Left cardiac atrium (tissue), 4 donors: ENCODE data around the gene LGALS12. TPM values are rescaled to one million over a fixed set of nuclear protein-coding genes. Genes with fewer than 3 reads are reported as not detected.
"Not testable (repeated sequence)": the region's sequence is repeated elsewhere in the genome, so short reads cannot be mapped to it uniquely, and the experiment has no call there.

Experiments used
- ATAC-seq, 2 donors: fragments of 200-7000 bp; cut with Tn5 transposase; one replicate each; pipeline ENCODE4 v1.9.1; 2020; ENCODE audit warnings: mild to moderate bottlenecking in 2 of 2, moderate library complexity in 2 of 2
- DNase-seq: peaks from one replicate; pipeline ENCODE4 v3.0.0-alpha.2; 2020
- intact Hi-C, 2 donors: fragments of 100-400 bp; cut with DNase I; formaldehyde crosslinking; loops; one replicate each; pipeline versions ENCODE4 v1.14.1 to v1.15.1; 2022 to 2023
- total RNA-seq, 2 donors: library from RNA; stranded (reverse); fragmentation: NEBNext Ultra II Directional; extraction: Animal tissue kit (Norgen Biotek cat#: 25700); gene quantifications; one replicate each; pipeline ENCODE4 v1.2.1, GENCODE V29; 2021
- donor health status: DM: no; HTN: yes; CAD: no.
- donor health status: DM: no; HTN: yes; CAD: no; lungs with severe emphysema.
- donor health status: DM: yes; HTN: yes; CAD: no.
- donor health status: Dilated cardiomyopathy.

The LGALS12 gene
- total RNA-seq, 2 donors from 2014 or later, result 22.0 to 32.1 TPM

DNA sequence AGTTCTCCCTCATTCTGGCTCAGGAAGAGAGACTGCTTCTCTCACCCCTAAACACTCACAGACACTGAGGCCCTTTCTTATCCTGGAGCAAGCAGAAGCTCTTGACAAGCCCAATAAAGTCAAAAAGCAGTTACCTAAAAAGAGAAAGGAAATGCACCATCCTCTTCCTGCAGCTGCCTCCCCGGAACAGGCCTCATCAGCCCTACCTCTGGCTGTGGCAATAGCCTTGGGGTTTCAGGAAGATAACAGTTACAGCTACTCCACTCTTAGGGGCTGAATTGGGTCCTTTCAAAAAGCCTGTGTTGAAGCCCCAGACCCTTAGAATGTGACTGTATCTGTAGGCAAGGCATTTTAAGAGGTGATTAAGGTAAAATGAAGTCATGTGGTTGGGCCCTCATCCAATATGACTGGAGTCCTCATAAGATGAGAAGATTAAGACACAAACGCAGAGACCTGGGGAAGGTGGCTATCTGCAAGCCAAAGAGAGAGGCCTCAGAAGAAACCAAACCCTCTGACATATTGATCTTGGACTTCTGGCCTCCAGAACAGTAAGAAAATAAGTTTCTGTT is 3.5 kb upstream of the LGALS12 start:
- intact Hi-C loops, result no loop called here
- ATAC-seq (no peak), DNase-seq (no peak)

DNA sequence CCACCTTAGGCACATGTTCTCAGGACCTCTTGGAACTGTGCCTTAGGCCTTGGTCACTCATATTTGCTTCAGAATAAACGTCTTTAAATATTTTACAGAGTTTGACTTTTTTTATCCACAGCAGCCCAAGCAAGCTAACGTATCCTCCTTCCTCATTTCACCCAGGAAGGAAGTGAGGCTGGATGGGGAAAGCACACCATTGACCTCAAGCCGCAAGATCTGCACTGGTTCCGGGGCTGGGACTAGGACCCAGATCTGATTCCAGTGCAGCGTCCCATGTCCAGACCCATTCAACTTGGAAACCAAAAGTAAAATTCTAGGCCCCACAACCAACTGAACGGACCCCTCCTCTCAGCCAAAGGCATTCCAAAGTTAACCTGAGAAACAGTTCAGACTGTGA is 2.4 kb upstream of the LGALS12 start:
- DNase-seq, result no peak
- ATAC-seq, result peak in 1 of 2 donors; percentile 18
- intact Hi-C loops, result no loop called here

DNA sequence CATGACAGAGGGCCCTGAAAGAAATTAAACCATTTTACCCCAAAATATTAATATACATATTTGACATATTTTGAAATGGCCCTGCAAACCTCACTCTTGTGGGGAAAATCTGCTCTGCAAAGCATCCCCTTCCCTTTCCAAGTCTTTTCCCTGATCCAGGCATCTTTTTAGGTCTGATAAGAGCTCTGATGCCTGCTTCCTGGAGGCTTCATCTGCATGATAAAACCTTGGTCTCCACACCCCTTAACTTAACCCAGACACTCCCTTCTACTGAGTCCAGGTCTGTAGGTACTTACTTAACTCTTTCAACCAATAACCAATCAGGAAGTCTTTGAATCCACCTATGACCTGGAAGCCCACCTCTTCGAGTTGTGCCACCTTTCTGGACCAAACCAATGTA is 1.8 kb upstream of the LGALS12 start:
- no peak for ATAC-seq
- DNase-seq, result no peak
- intact Hi-C loops, result no loop called here

DNA sequence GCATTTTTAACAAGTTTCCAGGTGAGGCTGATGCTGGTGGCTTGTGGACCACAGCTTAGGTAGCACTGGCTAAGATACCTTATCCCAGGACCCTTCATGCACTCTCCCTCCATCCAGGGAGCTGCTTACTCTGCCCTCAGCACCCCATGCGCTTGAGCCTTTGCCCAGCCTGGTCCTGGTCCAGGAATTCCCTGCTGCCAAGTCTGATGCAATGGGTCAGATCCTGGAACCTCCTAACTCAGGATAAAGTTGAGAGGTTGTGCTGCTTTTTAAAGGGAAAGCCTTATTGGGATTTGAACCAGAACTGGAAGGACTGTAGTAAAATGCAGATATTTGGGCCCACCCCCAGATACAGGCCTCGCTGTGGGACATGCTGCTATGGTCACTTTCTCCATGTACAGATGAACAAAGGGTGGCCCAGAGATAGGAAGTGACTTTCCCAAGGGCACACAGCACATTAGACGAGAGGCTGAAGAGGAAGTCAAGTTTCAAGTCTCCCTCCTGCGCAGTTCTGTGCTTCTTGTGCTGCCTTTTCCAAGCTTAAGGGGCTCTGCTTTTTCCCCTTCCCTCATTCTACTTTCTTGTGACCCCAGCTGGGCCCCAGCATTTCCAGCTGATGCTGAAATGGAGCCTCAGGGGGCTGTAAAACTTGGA is 824 bp upstream of the LGALS12 start:
- ATAC-seq (peak; percentile 74 to 81), DNase-seq (no peak)
- intact Hi-C loops, result no loop called here

DNA sequence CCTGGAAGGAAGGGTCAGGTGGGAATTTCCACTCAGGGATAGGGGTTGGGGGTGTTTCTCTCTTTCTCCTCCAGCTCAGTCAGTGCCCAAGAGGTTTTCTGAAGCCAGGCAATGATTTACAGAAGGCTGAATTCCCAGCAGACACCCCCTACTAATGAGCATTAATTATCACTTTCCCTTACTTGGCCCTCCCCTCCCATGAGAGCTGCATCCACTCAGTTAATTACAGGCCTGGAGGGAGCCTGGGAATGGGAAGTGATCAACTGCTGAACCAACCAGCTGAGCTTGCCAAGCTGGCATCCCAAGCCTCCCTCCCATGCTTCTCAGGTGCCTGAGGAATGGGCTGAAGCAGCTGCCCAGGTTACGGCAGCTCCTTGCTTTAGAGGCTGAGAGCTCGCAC is 992 bp downstream of the LGALS12 start:
- intact Hi-C loops, result no loop called here
- ATAC-seq (no peak), DNase-seq (no peak)

DNA sequence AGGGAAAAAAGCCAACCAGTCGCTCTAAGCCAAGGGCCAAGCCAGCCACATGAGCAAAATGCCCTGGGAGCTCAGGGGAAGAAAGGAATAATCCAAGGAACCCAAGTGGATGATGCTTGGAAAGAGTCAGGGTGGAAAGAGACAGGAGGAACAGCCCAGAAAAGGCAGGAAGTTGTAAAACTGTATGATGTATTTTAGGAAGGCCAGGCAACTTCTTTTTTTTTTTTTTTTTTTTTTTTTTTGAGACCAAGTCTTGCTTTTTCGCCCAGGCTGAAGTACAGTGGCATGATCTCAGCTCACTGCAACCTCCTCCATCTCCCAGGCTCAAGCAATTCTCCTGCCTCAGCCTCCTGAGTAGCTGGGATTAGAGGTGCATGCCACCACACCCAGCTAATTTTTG is 1.6 kb downstream of the LGALS12 start:
- intact Hi-C loops, result no loop called here
- no peak for DNase-seq
- ATAC-seq, result no peak

DNA sequence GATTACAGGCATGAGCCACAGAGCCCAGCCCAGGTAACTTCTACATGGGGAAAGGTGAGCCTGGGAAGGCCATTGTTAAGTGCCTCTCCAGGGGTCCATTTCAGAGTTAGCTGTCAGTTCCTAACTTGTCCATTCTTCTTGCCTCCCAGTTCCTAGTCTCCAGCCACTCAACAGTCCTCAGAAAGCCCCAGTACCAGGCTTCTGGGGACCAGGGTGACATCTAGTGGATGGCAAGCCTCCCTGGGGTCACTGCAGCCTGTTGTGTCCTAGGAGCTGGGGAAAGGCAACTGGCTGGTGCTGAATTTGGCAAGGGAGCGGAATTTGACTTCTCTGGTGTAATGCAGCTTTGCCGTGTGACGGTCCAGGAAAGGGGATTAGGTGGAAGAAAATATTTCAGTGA is 2.1 kb downstream of the LGALS12 start:
- intact Hi-C loops, result no loop called here
- peak; percentile 31 to 35 for ATAC-seq
- DNase-seq, result no peak

DNA sequence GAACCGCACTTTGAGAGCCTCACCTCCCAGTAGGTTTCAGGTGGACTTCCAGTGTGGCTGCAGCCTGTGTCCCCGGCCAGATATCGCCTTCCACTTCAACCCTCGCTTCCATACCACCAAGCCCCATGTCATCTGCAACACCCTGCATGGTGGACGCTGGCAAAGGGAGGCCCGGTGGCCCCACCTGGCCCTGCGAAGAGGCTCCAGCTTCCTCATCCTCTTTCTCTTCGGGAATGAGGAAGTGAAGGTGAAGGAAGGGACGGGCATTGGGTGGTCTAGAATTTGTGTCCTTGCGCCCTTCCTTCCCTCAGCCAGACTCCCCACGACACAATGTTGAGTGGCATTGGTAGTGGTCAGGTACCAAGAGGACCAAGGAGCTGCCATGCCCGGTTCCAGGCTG is 2.9 kb downstream of the LGALS12 start:
- intact Hi-C loops, result no loop called here
- DNase-seq (no peak), ATAC-seq (no peak)

DNA sequence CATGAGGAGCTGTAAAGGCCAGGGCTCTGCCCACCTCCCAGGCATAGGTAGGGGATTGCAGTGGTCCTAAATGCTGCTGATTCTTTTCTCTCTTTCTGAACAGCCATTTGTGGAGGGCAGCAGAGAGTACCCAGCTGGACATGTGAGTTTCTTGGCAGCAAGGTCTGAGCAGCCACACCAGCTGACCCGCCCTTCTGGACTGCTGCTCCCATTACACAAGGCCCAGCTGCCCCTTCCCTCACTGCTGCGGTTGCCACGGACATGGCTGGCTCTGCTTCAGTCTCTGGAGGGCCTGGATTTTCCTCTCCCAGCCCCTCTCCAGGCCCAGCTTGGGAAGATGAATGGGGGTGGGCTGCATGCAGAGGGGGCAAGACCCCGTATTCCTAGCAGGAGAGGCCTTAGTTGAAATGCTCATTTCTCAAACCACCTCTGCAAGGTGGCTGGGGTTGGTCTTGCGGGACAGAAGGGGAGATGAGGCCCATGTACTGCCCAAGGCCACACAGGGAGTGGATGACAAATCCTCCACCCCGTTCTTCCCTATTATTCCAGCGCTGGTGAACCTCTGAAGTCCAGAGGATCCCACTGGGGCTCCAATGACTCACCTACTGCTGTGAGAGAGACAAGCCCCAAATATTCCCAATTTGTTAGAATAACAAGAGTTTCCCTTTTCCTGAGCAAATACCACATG is 4.6 kb downstream of the LGALS12 start:
- ATAC-seq (peak; percentile 66 to 83), DNase-seq (peak; percentile 49)
- intact Hi-C loops, result loop anchor here in 1 of 2 donors (5.0 kb wide), 1 partner anchor 412 kb away; no protein-coding TSS in a partner anchor

DNA sequence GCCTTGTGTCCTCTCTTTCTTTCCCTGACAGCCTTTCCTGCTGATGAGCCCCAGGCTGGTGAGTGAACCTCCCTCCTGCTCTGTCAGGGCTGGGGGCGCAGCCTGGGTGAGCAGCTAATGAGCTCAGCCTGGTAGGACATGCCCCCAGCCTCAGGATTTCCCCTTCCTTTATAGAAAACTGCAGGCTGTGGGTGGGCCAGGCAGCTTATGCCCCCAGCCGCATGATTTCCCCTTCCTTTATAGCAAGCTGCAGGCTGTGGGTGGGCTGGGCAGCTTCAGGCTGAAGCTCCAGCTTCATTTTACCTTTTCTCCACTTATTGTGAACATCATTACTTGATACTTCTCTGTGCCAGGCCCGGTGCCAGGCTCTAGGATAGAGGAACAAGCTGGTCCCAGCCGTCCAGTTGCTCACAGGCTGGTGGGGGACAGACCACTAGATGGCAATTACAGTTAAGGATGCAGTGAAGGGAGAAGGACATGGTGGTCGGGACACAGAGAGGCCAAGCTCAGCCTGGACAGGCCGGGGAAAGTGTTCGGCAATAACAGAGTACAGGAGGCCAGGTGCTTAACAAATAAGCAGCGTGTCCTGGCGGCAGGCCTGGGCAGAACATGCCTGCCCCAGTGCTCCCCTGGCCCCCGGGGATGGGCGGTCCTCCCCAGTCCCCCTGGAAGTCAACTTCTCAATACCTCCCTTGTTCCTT is 5.3 kb downstream of the LGALS12 start:
- ATAC-seq (no peak), DNase-seq (no peak)
- intact Hi-C loops, result loop anchor here in 1 of 2 donors (5.0 kb wide), 1 partner anchor 411 kb away; no protein-coding TSS in a partner anchor

DNA sequence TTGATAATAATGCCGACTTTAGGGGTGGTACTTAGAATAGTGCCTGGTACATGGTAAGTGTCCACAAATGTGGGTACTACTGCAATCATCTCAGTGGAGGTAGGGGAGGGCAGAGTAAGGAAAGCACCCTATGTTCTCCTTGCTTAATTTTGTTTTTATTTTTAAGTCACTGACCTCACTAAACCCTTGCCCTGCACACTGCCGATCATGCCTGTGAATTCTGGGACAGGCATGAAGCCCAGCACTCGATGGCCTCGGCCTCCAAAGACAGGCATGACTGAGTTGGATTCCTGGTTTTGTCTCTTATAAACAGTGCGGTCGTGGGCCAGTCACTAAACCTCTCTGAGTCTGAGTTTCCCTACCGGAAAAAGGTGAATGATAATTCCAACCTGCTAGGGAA is 6.9 kb downstream of the LGALS12 start:
- no peak for DNase-seq

DNA sequence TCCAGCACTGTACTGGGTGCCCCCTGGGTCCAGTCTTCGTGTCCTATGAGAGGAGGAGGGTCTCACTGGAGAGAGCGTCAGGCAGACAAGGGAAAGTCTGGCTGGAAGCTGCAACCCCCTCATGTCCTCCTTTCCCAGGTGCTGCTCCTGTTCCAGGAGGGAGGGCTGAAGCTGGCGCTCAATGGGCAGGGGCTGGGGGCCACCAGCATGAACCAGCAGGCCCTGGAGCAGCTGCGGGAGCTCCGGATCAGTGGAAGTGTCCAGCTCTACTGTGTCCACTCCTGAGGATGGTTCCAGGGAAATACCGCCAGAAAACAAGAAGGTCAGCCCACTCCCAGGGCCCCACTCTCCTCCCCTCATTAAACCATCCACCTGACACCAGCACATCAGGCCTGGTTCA is 10.2 kb downstream of the LGALS12 start:
- intact Hi-C loops, result no loop called here
- DNase-seq, result no peak
- ATAC-seq, result no peak

More for the DNA sequence above, 6.9 kb downstream of the LGALS12 start:
- ATAC-seq, result no peak
- intact Hi-C loops, result loop anchor here in 1 of 2 donors (5.0 kb wide), 1 partner anchor 409 kb away; no protein-coding TSS in a partner anchor

DNA sequence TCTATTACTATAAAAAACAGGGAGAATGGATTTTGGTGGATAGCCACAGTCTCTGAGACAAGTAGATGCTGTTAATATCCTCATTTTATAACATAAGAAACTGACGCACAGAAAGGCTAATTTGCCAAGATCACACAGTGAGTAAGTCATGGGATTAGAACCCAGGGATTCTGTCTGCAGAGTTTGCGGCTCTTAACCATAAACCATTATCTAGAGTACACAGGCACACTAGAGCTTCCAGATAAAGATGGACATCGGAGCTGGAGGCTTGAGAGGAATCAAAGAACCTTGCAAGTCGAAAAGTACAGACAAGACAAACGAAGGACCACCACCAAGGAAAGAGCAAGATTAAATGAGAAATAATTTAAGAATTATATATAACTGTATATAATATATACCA is 11.3 kb downstream of the LGALS12 start:
- intact Hi-C loops, result no loop called here
- ATAC-seq (no peak), DNase-seq (no peak)

DNA sequence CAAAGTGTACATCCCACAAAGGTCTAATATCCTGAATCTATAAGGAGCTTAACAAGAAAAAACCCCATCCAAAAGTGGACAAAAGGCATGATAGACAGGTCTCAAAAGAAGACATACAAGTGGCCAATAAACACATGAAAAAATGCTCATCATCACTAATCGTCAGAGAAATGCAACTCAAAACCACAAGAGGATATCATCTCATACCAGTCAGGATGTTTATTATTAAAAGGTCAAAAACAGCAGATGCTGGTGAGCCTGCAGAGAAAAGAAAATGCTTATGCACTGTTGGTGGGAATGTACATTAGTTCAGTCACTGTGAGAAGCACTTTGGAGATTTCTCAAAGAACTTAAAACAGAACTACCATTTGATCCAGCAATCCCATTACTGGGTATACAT is 12.7 kb downstream of the LGALS12 start:
- DNase-seq (no peak), ATAC-seq (no peak)
- intact Hi-C loops, result no loop called here

DNA sequence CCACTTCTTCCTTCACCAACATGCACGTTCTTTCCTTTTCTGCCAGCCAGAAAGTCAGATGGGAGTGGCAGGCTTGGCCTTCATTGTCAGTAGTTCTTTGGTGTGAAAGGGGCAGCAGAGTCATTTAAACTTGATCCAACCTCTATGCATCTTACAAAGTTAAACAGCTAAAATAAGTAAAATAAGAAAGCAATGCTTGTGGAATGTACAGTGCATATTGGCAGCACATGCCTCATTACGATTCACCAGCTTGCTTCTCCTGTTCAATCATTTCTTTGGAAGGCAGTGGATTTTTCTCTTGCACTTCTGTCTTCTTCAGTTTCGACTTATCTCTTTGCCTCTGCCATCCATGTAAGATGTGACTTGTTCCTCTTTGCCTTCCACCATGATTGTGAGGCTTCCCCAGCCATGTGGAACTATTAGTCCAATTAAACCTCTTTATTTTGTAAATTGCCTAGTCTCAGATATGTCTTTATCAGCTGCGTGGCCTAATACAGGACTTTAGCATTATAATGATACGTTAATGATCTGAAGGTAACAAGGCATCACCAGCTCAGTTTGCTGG is 14.8 kb downstream of the LGALS12 start:
- ATAC-seq (no peak), DNase-seq (no peak)
- intact Hi-C loops, result no loop called here

DNA sequence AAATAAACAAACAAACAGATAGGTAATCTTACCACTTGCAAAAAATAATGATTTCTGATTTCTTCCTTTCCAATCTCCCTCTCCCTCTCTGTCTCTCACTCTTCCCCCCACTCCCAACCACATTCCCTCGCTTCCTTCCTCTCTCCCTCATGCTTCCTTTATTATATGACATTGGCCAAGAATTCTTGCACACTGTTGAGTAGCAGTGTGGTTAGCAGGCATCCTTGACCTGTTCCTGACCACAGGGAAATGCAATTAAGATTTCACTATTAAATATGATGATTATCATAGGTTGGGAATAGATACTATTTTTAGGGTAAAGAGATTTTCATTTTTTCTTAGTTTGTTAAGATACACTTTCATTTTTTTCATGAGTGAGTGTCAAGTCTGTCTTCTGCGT is 16.0 kb downstream of the LGALS12 start:
- DNase-seq (no peak), ATAC-seq (no peak)
- intact Hi-C loops, result no loop called here

DNA sequence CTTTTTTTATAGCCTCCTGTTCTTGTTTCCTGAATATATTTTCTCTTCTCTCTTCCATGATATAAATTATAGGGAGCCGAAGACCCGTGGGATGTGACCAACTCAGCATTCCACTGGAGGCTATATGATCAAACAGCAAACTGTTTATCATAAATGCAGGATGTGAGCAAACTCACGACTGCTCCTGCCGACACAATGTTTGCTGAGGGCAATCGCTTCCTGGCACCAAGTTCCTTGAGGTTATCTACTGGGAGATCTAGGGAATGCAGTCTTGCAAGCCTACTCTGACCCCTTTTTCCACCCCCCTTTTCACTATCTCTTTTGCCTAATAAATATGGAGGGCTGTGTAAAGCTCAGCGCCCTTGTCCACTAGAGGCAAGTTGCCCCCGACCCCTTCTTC is 17.3 kb downstream of the LGALS12 start:
- DNase-seq (no peak), ATAC-seq (no peak)
- intact Hi-C loops, result no loop called here

DNA sequence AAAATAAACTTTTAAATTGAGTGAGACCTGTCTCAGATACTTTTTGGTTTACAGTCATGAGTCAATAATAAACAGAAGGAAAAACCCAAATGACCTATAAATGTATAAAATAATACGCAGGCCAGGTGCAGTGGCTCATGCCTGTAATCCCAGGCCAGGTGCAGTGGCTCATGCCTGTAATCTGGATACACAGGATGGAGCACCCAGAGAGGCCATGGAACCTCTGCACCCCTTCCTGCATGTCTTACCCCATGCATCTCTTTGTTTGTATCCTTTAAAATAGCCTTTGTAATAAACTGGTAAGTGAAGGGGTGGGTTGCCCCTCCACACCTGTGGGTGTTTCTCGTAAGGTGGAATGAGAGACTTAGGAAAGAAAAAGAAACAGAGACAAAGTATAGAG is 21.8 kb downstream of the LGALS12 start:
- DNase-seq (no peak), ATAC-seq (no peak)
- intact Hi-C loops, result no loop called here

DNA sequence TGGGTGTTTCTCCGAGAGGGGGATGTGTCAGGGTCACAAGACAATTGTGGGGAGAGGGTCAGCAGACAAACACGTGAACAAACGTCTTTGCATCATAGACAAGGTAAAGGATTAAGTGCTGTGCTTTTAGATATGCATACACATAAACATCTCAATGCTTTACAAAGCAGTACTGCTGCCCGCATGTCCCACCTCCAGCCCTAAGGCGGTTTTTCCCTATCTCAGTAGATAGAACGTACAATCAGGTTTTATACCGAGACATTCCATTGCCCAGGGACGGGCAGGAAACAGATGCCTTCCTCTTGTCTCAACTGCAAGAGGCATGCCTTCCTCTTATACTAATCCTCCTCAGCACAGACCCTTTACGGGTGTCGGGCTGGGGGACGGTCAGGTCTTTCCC is 22.3 kb downstream of the LGALS12 start:
- DNase-seq, ATAC-seq, intact Hi-C loops: not testable (repeated sequence)
